Measurements from ENCODE around the gene CHD3. TPM values are rescaled to one million over a fixed set of nuclear protein-coding genes. Genes with fewer than 3 reads are reported as not detected.

Gene CHD3
- total RNA-seq, 1 donor from 2014 or later, result 93.0 TPM

- H3K27me3 ChIP-seq, result no peaks in the 10 kb centered on the region
- ATAC-seq, result peak; percentile 25
- intact Hi-C loops (cut with DNase I), result no loop called here
- no peak for TF ChIP-seq CTCF (IDR thresholded peaks at IDR 0.05)
- no peak overlapping the region for H3K4me3 ChIP-seq
- peak overlapping the region; percentile 74 for H3K27ac ChIP-seq
- peaks cover 6% of the 10 kb centered on the region for H3K4me1 ChIP-seq
- DNase-seq, result no peak
- H3K36me3 ChIP-seq, result no peaks in the 10 kb centered on the region
- H3K9me3 ChIP-seq, result no peaks in the 10 kb centered on the region
Measured at GRCh38 chr17:7955414-7956227, 67.0 kb downstream of the CHD3 start.

GRCh38 chr17:7956228-7956965, 67.8 kb downstream of the CHD3 start:
- intact Hi-C loops (cut with DNase I), result no loop called here
- no peaks in the 10 kb centered on the region for H3K9me3 ChIP-seq
- DNase-seq (peak; percentile 74), ATAC-seq (peak; percentile 80)
- H3K27ac ChIP-seq, result peak overlapping the region; percentile 74
- H3K36me3 ChIP-seq, result no peaks in the 10 kb centered on the region
- peaks cover 6% of the 10 kb centered on the region for H3K4me1 ChIP-seq
- H3K4me3 ChIP-seq, result no peak overlapping the region
- no peak for TF ChIP-seq CTCF (IDR thresholded peaks at IDR 0.05)
- H3K27me3 ChIP-seq, result no peaks in the 10 kb centered on the region

- Histone ChIP-seq H3K9me3 (no peaks in the 10 kb centered on the region), H3K4me1 (peaks cover 6% of the 10 kb centered on the region), H3K4me3 (no peak overlapping the region), H3K27me3 (no peaks in the 10 kb centered on the region), H3K36me3 (no peaks in the 10 kb centered on the region), H3K27ac (peak overlapping the region; percentile 67)
- ATAC-seq, result peak; percentile 83
- DNase-seq, result no peak
- intact Hi-C loops (cut with DNase I), result no loop called here
- TF ChIP-seq CTCF (IDR thresholded peaks at IDR 0.05), result no peak
Measured at GRCh38 chr17:7959503-7960253, 71.1 kb downstream of the CHD3 start.

- Histone ChIP-seq H3K9me3 (no peaks in the 10 kb centered on the region), H3K27me3 (no peaks in the 10 kb centered on the region), H3K36me3 (no peaks in the 10 kb centered on the region), H3K27ac (no peak overlapping the region), H3K4me1 (peaks cover 2% of the 10 kb centered on the region), H3K4me3 (no peak overlapping the region)
- ATAC-seq (no peak), DNase-seq (no peak)
- TF ChIP-seq CTCF (IDR thresholded peaks at IDR 0.05), result no peak
- intact Hi-C loops (cut with DNase I), result no loop called here
Measured at GRCh38 chr17:7961421-7961820, 72.8 kb downstream of the CHD3 start.

Other genes starting within 250 kb of the CHD3 start
- 4.8 TPM for gene ATP1B2, start 237.9 kb upstream of the CHD3 start, total RNA-seq
- gene TP53, start 201.3 kb upstream of the CHD3 start, total RNA-seq, result 41.7 TPM
- 5.7 TPM for gene WRAP53, start 200.3 kb upstream of the CHD3 start, total RNA-seq
- gene EFNB3, start 183.6 kb upstream of the CHD3 start, total RNA-seq, result 0.32 TPM
- 0.58 TPM for gene DNAH2, start 171.0 kb upstream of the CHD3 start, total RNA-seq
- 48.3 TPM for gene KDM6B, start 54.6 kb upstream of the CHD3 start, total RNA-seq
- 10.7 TPM for gene TMEM88, start 33.7 kb upstream of the CHD3 start, total RNA-seq
- gene NAA38, start 31.2 kb upstream of the CHD3 start, total RNA-seq, result 58.7 TPM
- 7.2 TPM for gene CYB5D1, start 30.8 kb upstream of the CHD3 start, total RNA-seq
- gene RNF227, start 27.5 kb downstream of the CHD3 start, total RNA-seq, result 8.0 TPM
- gene KCNAB3, start 41.1 kb downstream of the CHD3 start, total RNA-seq, result 5.9 TPM
- 135 TPM for gene TRAPPC1, start 43.2 kb downstream of the CHD3 start, total RNA-seq
- 62.7 TPM for gene CNTROB, start 43.4 kb downstream of the CHD3 start, total RNA-seq
- gene GUCY2D, start 113.8 kb downstream of the CHD3 start, total RNA-seq, result 2.6 TPM
- gene ALOX15B, start 150.3 kb downstream of the CHD3 start, total RNA-seq, result 80.2 TPM
- gene ALOX12B, start 198.9 kb downstream of the CHD3 start, total RNA-seq, result not detected
- not detected for gene ALOXE3, start 229.7 kb downstream of the CHD3 start, total RNA-seq
- gene HES7, start 235.3 kb downstream of the CHD3 start, total RNA-seq, result not detected

Data from upper lobe of right lung (tissue), 1 donor.